H9 (cell line): ENCODE measurements around the gene SCGB1A1. TPM values are rescaled to one million over a fixed set of nuclear protein-coding genes. Genes with fewer than 3 reads are reported as not detected.

Source experiments
- DNase-seq: peaks from one replicate; pipeline ENCODE4 v3.0.0-alpha.2; 2017
- H2AFZ ChIP-seq: one replicate; pipeline ENCODE4 v1.6.1; 2013; ENCODE audit warnings: mild to moderate bottlenecking, low read length, control low read depth, moderate library complexity
- H2AK5ac ChIP-seq: 2 replicates; pipeline ENCODE4 v1.6.1; 2013; ENCODE audit warnings: low read length, control low read depth, mixed read lengths; ENCODE audit not compliant: insufficient read length
- H2BK120ac ChIP-seq: one replicate; pipeline ENCODE4 v1.6.1; 2013; ENCODE audit warnings: low read depth, mild to moderate bottlenecking, low read length, control low read depth, inconsistent platforms; ENCODE audit not compliant: poor library complexity, severe bottlenecking
- H2BK12ac ChIP-seq: 2 replicates; pipeline ENCODE4 v1.6.1; 2013; ENCODE audit warnings: low read length, control low read depth, mixed read lengths, low read depth; ENCODE audit not compliant: insufficient read length
- H2BK15ac ChIP-seq: 2 replicates; pipeline ENCODE4 v1.6.1; 2013; ENCODE audit warnings: low read depth, low read length, control low read depth
- H2BK20ac ChIP-seq: one replicate; pipeline ENCODE4 v1.6.1; 2013; ENCODE audit warnings: low read depth, mild to moderate bottlenecking, low read length, control low read depth, inconsistent platforms; ENCODE audit not compliant: poor library complexity, severe bottlenecking
- H2BK5ac ChIP-seq: 2 replicates; pipeline ENCODE4 v1.6.1; 2013; ENCODE audit warnings: low read length, control low read depth, mixed read lengths; ENCODE audit not compliant: insufficient read length
- H3K14ac ChIP-seq: 2 replicates; pipeline ENCODE4 v1.6.1; 2013; ENCODE audit warnings: low read length, control low read depth; ENCODE audit not compliant: insufficient read depth
- H3K18ac ChIP-seq: 2 replicates; pipeline ENCODE4 v1.6.1; 2013; ENCODE audit warnings: low read depth, mild to moderate bottlenecking, mixed read lengths, low read length, control low read depth; ENCODE audit not compliant: insufficient read length
- H3K23ac ChIP-seq: 2 replicates; pipeline ENCODE4 v1.6.1; 2013; ENCODE audit warnings: low read length, control low read depth, mixed read lengths, low read depth; ENCODE audit not compliant: insufficient read length
- H3K23me2 ChIP-seq: 2 replicates; pipeline ENCODE4 v1.6.1; 2013; ENCODE audit warnings: low read depth, mild to moderate bottlenecking, mixed read lengths, low read length, control low read depth; ENCODE audit not compliant: insufficient read length, poor library complexity, severe bottlenecking
- H3K27ac ChIP-seq: 2 replicates; pipeline ENCODE4 v1.5.1; 2013; ENCODE audit warnings: low read length, control low read depth, mixed read lengths, low read depth; ENCODE audit not compliant: insufficient read length
- H3K27me3 ChIP-seq: 2 replicates; pipeline ENCODE4 v1.6.1; 2013; ENCODE audit warnings: low read length, control low read depth, inconsistent platforms; ENCODE audit not compliant: insufficient read depth
- H3K4ac ChIP-seq: 2 replicates; pipeline ENCODE4 v1.6.1; 2013; ENCODE audit warnings: low read depth, mild to moderate bottlenecking, control low read depth, inconsistent platforms, low read length, moderate library complexity
- H3K4me1 ChIP-seq: 2 replicates; pipeline ENCODE4 v1.6.1; 2013; ENCODE audit warnings: low read length, control low read depth, inconsistent platforms; ENCODE audit not compliant: insufficient read depth
- H3K4me2 ChIP-seq: 2 replicates; pipeline ENCODE4 v1.6.1; 2013; ENCODE audit warnings: low read length, control low read depth, mixed read lengths; ENCODE audit not compliant: insufficient read length, insufficient read depth
- H3K56ac ChIP-seq: 2 replicates; pipeline ENCODE4 v1.6.1; 2013; ENCODE audit warnings: low read depth, mild to moderate bottlenecking, mixed read lengths, low read length, control low read depth; ENCODE audit not compliant: insufficient read length
- H3K79me1 ChIP-seq: 2 replicates; pipeline ENCODE4 v1.6.1; 2013; ENCODE audit warnings: low read depth, mild to moderate bottlenecking, moderate library complexity, low read length, control low read depth, inconsistent platforms; ENCODE audit not compliant: insufficient read depth, poor library complexity, severe bottlenecking
- H3K79me2 ChIP-seq: 2 replicates; pipeline ENCODE4 v1.6.1; 2013; ENCODE audit warnings: low read length, control low read depth, inconsistent platforms; ENCODE audit not compliant: insufficient read depth
- H3K9ac ChIP-seq: 2 replicates; pipeline ENCODE4 v1.6.1; 2013; ENCODE audit warnings: low read length, control low read depth, mixed read lengths; ENCODE audit not compliant: insufficient read length; ENCODE audit errors: extremely low read depth
- H3K9me3 ChIP-seq: one replicate; pipeline ENCODE4 v1.6.1; 2013; ENCODE audit warnings: low read depth, low read length, inconsistent platforms; ENCODE audit not compliant: control insufficient read depth
- H3T11ph ChIP-seq: one replicate; pipeline ENCODE4 v1.6.1; 2013; ENCODE audit warnings: mild to moderate bottlenecking, low read length, control low read depth, inconsistent platforms
- H4K20me1 ChIP-seq: one replicate; pipeline ENCODE4 v1.6.1; 2013; ENCODE audit not compliant: control insufficient read depth, insufficient read length, insufficient read depth
- H4K5ac ChIP-seq: 2 replicates; pipeline ENCODE4 v1.6.1; 2013; ENCODE audit warnings: low read depth, mild to moderate bottlenecking, mixed read lengths, low read length, control low read depth; ENCODE audit not compliant: insufficient read length
- H4K8ac ChIP-seq: replicated peaks from 2 replicates; pipeline ENCODE4 v1.6.1; 2013; ENCODE audit warnings: low read length, control low read depth, mixed read lengths, low read depth; ENCODE audit not compliant: insufficient read length
- H4K91ac ChIP-seq: 2 replicates; pipeline ENCODE4 v1.6.1; 2013; ENCODE audit warnings: low read depth, mild to moderate bottlenecking, moderate library complexity, mixed read lengths, low read length, control low read depth; ENCODE audit not compliant: insufficient read length
- H3K27ac Mint-ChIP-seq, 3 experiments: 2 replicates in 2 of 3; 3 replicates in 1 of 3; pipeline ENCODE4 v1.8.0; 2020 to 2021; ENCODE audit warnings: mixed read lengths in 3 of 3, mild to moderate bottlenecking in 1 of 3, moderate library complexity in 1 of 3
- H3K27me3 Mint-ChIP-seq: 2 replicates; pipeline ENCODE4 v1.8.0; 2021; ENCODE audit warnings: low read depth, mild to moderate bottlenecking, moderate library complexity, mixed read lengths
- H3K36me3 Mint-ChIP-seq, 3 experiments: 2 replicates in 2 of 3; 3 replicates in 1 of 3; pipeline ENCODE4 v1.8.0; 2020 to 2021; ENCODE audit warnings: low read depth in 3 of 3, mixed read lengths in 3 of 3; ENCODE audit not compliant: insufficient read depth in 1 of 3
- H3K4me1 Mint-ChIP-seq, 2 experiments: 2 replicates each; pipeline ENCODE4 v1.8.0; 2020; ENCODE audit warnings: mixed read lengths in 2 of 2
- H3K4me3 Mint-ChIP-seq, 2 experiments: 2 replicates in 1 of 2; 3 replicates in 1 of 2; pipeline ENCODE4 v1.8.0; 2020 to 2021; ENCODE audit warnings: mild to moderate bottlenecking in 2 of 2, mixed read lengths in 2 of 2, moderate library complexity in 1 of 2
- H3K9me3 Mint-ChIP-seq, 2 experiments: 2 replicates in 1 of 2; 3 replicates in 1 of 2; pipeline ENCODE4 v1.8.0; 2020; ENCODE audit warnings: mild to moderate bottlenecking in 2 of 2, mixed read lengths in 2 of 2, moderate library complexity in 1 of 2
- WGBS: extraction: QIAGEN DNeasy Blood & Tissue Kit; methylation state at CpG from one replicate; pipeline ENCODE4 v1.1.7; 2013; ENCODE audit warnings: missing lambda C conversion rate, low lambda C conversion rate, mixed read lengths; ENCODE audit not compliant: insufficient read length; ENCODE audit errors: extremely low coverage; 5-methylcytosine and 5-hydroxymethylcytosine counted together
- total RNA-seq: library from RNA; stranded (reverse); gene quantifications from 2 replicates; pipeline ENCODE4 v1.2.1, GENCODE V29; 2021
- TF ChIP-seq, protein P1 (sequence below): fragments of 200-600 bp; sonication (generic); conservative IDR thresholded peaks from 3 replicates; pipeline ENCODE4 v1.8.0; 2021; ENCODE audit warnings: antibody characterized with exemption, mild to moderate bottlenecking

The SCGB1A1 gene
- total RNA-seq, 1 experiment from 2014 or later, result not detected

- Histone ChIP-seq H3K56ac (no peak overlapping the region), H2AK5ac (no peak overlapping the region), H3K79me2 (no peaks in the 10 kb centered on the region), H2BK15ac (no peak overlapping the region), H4K20me1 (no peaks in the 10 kb centered on the region), H2BK5ac (no peak overlapping the region), H3K9me3 (no peaks in the 10 kb centered on the region), H2BK20ac (no peak overlapping the region), H3K4me1 (no peaks in the 10 kb centered on the region), H3K4me2 (no peak overlapping the region), H3K79me1 (no peaks in the 10 kb centered on the region), H3K14ac (no peak overlapping the region), H3T11ph (no peak overlapping the region), H2BK12ac (no peak overlapping the region), H4K91ac (no peak overlapping the region), H3K23me2 (no peaks in the 10 kb centered on the region), H3K9ac (no peak overlapping the region), H3K4ac (no peak overlapping the region), H3K27me3 (no peaks in the 10 kb centered on the region), H2BK120ac (no peak overlapping the region), H3K27ac (no peak overlapping the region), H3K18ac (no peak overlapping the region), H2AFZ (no peak overlapping the region), H4K8ac (no peak overlapping the region), H3K23ac (no peak overlapping the region), H4K5ac (no peak overlapping the region)
- H3K27me3 Mint-ChIP-seq, result peaks cover 4% of the 10 kb centered on the region
- H3K36me3 Mint-ChIP-seq, result no peaks in the 10 kb centered on the region; a peak in 1 of 7 replicates
- H3K4me3 Mint-ChIP-seq, result no peak overlapping the region
- TF ChIP-seq, protein P1, sequence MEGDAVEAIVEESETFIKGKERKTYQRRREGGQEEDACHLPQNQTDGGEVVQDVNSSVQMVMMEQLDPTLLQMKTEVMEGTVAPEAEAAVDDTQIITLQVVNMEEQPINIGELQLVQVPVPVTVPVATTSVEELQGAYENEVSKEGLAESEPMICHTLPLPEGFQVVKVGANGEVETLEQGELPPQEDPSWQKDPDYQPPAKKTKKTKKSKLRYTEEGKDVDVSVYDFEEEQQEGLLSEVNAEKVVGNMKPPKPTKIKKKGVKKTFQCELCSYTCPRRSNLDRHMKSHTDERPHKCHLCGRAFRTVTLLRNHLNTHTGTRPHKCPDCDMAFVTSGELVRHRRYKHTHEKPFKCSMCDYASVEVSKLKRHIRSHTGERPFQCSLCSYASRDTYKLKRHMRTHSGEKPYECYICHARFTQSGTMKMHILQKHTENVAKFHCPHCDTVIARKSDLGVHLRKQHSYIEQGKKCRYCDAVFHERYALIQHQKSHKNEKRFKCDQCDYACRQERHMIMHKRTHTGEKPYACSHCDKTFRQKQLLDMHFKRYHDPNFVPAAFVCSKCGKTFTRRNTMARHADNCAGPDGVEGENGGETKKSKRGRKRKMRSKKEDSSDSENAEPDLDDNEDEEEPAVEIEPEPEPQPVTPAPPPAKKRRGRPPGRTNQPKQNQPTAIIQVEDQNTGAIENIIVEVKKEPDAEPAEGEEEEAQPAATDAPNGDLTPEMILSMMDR, result no peak
- no peaks in the 10 kb centered on the region for H3K9me3 Mint-ChIP-seq
- H3K27ac Mint-ChIP-seq, result no peak overlapping the region
- DNase-seq, result no peak
- H3K4me1 Mint-ChIP-seq, result peaks cover 17 to 20% of the 10 kb centered on the region in 2 experiments
- WGBS, result no CpG with 5 or more reads among the region's 4 CpGs
Observed at GRCh38 chr11:62406034-62406433, 12.8 kb upstream of the SCGB1A1 start.
